GM21423 (cell line): ENCODE data around the gene GCNT1.
A peak's percentile ranks its signal among the peaks of the same experiment; 100 is the strongest.
"Not testable (repeated sequence)": the region's sequence is repeated elsewhere in the genome, so short reads cannot be mapped to it uniquely, and the experiment has no call there.

Experiments
- ATAC-seq: cut with Tn5 transposase; IDR thresholded peaks from one replicate; pipeline ENCODE4 v1.9.1; 2021; ENCODE audit warnings: mild to moderate bottlenecking, moderate library complexity; ENCODE audit not compliant: unreplicated experiment

The GCNT1 gene

DNA sequence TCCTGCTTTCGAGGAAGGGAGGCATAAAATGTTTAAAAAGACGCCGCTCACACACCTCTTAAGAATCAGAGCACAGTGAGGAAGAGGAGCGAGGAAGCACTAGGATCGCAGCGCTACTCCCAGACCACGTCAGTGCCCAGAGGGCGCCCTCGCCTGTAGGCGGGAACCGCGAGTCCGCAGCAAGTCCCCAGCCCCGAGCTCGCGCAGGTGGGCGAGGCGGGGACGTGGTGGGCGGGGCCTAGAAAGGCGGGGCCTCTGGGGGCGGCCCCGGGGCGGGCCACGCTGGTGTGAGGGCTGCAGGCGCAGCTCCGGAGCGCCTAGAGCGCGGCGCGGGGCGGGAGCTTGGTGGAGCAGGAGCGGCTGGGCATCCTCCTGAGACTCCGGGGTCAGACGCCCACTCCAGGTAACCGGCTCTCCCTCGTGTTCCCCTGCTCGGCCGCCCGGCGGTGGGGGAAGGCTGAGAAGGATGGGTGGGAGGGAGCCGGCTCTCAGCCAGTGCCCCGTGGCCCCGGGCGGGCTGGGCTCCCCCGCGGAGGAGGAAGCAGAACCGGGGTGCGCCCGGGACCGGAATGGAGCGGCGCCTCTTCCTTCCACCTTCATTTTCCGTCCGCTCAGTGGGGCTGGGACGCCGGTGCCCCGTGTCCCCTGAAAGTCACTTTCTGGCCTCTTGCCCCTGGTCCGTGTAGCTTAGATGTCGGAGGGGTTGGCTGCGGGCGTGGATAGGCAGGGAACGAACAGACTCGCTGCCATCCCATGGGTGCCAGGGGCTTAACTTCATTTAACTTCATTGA is at the start of gene GCNT1:
TSS of gene GCNT1 (plus strand) at position 280 of the 791 bp plus-strand sequence. CDS start 43,200 bp downstream, outside the sequence.
- ATAC-seq = peak; percentile 90

DNA sequence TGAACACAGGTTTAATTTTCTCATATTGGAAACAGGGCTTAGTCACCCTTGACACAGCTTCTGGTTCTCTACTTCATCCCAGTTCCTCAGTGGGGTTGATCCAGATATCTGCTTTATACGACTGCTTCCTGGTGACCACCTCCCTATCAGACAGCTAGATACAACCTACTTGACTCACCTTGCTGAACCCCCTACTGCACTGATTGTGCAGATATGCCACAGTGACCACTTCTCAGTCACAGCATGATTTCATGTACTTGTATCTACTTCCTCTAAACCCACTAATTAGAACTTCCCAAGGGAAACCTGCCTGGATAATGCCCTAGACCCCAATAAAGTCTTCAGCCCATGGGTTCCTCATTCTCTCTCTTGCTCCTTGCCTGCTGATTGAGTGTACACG is 46.3 kb upstream of the GCNT1 start:
- ATAC-seq = no peak

DNA sequence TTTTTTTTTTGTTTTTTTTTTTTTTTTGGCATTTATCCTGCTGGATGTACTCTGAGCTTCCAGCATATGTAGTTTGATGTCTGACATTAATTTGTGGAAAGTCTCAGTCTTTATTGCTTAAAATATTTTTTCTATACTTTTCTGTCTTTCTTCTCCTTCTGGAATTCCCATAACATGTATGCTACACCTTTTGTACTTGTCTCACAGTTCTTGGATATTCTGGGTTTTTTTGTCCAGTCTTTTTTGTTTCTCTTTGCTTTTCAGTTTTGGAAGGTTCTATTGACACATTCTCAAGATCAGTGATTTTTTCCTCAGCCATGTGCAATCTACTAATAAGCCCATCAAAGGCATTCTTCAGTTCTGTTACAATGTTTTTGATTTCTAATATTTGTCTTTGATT is 45.3 kb upstream of the GCNT1 start:
- ATAC-seq = no peak

DNA sequence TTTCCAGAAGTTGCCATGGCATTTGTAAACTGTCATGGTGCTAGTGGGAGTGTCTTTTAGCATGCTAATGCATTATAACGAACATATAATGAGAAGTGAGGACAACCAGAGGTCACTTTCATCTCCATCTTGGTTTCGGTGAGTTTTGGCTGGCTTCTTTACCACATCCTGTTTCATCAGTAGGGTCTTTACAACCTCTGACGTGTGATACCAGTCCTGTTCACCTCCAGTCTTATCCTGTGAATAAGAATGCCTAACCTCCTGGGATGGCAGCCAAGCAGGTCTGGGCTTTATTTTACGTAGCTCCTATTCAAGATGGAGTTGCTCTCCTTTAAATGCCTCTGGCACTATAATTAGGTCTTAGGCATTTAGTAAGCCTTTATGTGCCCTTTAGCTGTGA is 44.3 kb upstream of the GCNT1 start:
- peak; percentile 87 for ATAC-seq

DNA sequence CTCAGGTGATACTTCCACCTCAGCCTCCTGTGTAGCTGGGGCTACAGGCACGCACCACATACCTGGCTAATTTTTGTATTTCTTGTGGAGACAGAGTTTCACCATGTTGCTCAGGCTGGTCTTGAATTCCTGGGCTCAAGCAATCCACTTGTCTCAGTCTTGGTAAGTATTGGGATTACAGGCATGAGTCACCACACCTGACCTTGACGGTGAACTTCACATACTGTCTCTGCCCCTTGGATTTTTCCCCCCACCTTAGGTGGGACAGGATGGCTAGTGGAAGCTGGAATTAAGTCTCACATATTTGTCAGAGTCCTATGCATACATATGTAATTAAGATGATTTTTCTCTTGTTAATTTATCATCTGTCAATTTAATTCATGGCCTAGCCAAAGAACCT is 43.8 kb upstream of the GCNT1 start:
- ATAC-seq = no peak

DNA sequence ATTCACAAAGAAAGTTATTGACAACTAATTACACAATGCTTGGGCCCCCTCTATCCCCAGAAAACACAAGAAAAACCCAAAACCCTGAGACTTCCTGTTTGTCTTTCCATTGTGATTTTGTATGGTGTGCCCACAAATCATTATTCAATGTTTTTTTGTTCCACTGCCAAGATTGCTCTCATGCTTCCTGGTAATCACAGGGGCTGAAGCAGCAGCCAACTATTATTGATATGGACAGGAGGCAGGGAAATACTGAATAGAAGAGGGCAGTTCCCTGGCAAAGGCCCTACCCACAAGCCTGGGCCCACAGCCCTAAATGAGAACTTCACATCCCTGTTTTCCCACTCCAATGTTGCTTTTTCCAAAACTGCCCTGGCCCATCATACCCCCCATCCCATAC is 43.3 kb upstream of the GCNT1 start:
- no peak for ATAC-seq

DNA sequence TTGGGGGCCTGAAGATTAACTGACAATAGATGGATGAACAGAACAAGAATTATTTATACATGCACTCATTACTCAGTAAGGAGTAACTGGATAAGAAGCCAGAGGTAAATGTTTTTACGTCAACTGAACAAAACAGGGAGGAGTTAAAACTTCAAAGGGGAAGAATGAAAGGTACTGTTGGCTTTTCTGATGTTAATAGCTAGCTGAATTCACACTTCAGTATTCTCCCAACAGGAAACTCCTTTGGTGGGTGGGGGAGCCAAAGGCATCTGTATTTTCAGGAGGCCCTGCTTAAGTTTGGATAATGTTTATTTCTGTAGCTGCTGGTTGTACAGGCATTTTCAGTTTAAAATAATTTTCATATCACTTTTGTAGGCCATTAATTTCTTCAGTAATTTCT is 41.6 kb upstream of the GCNT1 start:
- ATAC-seq = no peak

DNA sequence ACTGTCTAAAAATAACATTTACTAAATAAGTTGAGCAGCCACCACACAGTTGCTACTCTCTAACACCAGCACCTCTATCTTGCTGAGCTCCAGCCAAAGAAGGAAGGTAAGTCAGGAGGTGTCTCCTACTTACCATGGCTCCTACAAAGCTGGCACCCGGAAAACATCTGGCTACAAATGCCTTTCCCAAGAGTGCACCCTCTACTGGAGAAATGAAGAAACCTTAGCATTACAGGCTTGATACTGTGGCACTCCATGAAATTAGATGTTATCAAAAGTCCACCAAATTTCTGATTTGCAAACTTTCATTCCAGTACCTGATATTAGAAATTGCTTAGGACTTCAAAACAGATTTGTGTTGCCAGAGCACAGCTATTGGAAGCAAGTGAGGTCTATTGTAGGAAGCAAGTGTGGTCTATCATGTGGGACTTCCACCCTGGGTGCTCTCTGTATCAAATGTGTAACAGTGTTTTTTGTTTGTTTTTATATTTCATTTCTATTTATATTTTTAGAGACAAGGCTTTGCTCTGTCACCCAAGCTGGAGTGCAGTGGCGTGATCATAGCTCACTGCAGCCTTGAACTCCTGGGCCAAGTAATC is 39.1 kb upstream of the GCNT1 start:
- ATAC-seq = no peak

DNA sequence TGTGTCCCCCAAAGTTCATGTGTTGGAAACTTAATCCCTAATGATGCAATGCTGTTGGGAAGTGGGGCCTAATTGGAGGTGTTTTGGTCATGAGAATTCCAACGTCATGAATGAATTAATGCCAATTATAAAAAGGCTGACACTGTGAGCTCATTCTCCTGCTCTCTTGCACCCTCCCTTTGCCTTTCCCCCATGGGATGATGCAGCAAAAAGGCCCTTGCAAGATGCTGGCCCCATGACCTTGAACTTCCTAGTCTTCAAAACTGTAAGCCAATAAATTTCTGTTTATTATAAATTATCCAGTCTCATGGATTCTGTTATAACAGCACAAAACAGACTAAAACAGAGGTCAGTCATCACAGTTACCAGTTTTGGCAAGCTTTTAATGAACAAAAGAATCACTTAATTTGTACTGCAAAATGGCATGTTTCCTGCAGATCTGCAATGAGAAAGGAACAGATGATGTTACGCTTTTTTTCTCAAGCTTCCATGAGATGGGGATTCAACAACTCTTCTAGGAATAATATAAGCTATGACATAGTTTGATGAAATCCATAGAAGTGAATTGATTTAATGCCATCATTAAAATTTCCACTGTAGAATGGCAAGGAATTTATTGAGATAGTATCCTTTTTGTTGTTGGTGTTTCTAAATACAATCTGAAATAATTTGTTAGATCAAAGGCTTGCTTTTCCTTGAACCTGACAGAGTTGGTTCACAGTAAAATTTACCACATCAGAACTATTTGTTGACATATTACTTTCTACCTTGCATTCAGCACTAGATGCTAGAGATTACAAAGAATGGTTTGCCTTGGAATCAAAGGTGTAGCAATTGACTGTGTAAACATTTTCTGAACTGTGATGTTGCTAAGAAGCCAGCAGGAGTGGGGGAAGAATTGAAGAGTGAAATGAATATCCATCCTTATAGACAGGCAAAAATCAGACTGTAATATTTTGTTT is 35.5 kb upstream of the GCNT1 start:
- no peak for ATAC-seq

DNA sequence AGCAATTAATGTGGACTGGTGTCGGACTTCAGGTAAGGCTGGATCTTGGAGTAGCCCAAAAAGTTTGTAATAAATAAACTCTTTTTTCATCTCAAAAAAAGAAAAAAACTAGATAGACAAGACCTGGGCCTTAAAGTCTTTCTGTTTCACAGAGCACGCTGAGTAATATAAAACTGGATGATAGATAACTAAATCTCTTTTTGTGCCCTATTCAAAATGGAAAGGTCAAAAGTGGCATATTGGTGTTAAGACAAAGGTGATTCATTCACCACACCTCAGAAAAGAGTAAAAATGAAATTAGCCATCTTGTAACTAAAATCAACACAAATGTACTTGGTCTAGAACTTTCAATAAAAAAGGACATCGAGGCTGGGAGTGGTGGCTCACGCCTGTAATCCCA is 34.5 kb upstream of the GCNT1 start:
- ATAC-seq = no peak

DNA sequence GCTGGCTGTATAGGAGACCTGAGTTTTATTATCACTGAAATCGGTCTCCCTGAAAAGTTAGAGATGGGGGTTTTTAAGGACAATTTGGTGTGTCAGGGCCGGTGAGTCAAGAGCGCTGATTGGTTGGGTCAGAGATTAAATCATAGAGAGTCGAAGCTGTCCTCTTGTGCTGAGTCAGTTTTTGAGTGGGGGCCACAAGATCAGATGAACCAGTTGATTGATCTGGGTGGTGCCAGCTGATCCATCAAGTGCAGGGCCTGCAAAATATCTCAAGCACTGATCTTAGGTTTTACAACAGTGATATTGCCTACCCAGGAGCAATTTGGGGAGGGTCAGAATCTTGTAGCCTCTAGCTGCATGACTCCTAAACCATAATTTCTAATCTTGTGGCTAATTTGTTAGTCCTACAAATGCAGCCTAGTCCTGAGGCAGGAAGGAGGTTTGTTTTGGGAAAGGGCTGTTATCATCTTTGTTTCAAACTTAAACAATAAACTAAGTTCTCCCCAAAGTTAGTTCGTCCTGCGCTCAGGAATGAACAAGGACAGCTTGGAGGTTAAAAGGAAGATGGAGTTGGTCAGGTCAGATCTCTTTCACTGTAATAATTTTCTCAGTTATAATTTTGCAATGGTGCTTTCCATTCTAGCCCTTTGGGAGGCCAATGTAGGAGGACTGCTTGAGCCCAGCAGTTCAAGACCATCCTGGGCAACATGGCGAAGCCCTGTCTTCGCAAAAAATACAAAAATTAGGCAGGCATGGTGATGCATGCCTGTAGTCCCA is 33.1 kb upstream of the GCNT1 start:
- ATAC-seq = no peak

DNA sequence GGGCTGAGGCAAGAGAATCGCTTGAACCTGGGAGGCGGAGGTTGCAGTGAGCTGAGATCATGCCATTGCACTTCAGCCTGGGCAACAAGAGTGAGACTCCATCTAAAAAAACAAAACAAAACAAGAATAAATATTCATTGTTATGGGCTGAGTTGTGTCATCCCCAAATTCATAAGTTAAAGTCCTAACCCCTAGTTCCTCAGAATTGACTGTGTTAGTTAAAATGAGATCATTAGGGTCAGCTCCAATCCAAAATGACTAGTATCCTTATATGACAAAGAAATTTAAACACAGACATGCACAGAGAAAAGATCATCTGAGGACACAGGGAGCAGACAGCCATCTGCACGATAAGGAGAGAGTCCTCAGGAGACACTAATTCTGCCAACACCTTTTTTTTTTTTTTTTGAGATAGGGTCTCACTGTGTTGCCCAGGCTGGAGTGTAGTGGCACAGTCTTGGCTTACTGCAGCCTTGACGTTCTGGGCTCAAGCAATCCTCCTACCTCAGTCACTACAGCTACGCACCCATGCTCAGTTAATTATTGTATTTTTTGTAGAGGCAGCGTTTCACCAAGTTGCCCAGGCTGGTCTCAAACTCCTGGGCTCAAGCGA is 32.1 kb upstream of the GCNT1 start:
- no peak for ATAC-seq

DNA sequence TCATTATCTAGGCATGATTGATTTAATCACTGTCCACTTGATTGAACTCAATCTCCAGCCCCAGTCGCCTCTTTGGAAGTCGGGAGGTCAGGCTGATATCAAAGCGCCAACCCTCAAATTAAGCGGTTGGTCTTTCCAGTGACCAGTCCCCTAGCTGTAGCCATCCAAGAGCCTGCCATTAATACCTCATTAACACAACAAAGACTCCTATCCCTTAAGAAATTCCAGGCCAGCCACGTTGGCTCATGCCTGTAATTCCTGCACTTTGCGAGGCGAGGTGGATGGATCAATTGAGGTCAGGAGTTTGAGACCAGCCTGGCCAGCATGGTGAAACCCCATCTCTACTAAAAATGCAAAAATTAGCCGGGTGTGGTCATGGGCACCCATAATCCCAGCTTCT is 27.4 kb upstream of the GCNT1 start:
- no peak for ATAC-seq

DNA sequence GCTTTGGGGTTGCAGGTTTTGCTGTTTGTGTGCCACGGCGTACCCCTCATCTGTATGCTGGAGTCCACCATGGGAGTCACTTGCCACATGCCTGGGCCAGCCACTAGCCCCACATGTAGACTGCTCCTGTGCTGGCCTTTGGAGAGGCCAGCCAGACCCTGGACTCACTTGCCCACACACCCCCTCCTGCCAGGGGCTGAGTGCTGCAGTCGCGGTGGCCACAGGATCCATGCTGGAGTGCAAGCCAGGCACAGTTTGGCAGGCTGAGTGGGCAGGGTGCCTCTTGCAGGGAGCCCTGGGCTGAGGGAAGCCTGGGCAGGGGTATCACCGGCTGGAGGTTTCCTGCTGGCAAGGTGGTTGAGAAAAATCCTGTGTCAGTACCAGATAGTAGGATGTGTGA is 25.6 kb upstream of the GCNT1 start:
- ATAC-seq = no peak

DNA sequence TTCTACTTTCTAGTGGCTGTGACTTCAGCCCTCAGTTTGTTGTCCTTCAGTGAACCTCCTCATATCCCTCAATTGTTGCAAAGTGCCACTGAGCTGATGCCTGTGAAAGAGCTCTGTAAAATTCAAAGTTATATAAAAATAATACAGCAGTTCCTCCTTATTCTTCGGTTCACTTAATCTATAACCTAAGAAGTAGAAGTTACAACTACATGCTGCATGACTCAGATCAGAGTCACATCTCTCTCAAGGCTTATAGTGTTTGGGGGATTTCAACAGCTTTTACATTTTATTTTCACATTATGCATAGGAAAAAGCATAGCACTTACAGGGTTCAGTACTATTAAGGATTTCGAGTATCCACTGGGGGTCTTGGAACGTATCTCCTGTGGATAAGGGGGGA is 25.1 kb upstream of the GCNT1 start:
- ATAC-seq = no peak

DNA sequence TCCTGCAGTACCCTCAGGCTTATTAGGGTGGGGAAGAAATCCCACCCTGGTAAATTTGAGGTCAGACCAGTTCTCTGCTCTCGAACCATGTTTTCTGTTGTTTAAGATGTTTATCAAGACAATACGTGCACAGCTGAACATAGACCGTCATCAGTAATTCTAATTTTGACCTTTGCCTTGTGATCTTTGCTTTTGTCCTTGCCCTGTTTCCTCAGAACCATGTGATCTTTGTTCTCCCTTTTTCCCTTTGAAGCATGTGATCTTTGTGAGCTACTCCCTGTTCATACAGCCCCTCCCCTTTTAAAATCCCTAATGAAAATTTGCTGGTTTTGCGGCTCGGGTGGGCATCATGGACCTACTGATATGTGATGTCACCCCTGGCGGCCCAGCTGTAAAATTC is 24.1 kb upstream of the GCNT1 start:
- ATAC-seq = not testable (repeated sequence)

DNA sequence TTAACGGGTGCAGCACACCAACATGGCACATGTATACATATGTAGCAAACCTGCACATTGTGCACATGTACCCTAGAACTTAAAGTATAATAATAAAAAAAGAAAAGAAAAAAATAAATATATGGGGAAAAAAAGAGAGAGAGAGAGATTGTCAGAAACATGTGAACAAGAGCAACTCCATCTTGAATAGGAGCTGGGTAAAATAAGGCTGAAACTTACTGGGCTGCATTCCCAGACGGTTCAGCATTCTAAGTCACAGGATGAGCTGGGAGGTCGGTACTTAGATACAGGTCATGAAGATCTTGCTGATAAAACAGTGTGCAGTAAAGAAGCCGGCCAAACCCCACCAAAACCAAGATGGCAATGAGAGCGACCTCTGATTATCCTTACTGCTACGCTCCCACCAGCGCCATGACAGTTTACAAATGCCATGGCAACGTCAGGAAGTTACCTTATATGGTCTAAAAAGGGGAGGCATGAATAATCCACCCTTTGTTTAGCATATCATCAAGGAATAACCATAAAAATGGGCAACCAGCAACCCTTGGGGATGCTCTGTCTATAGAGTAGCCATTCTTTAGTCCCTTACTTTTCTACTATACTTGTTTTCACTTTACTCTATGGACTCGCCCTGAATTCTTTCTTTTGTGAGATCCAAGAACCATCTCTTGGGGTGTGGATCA is 21.8 kb upstream of the GCNT1 start:
- not testable (repeated sequence) for ATAC-seq

DNA sequence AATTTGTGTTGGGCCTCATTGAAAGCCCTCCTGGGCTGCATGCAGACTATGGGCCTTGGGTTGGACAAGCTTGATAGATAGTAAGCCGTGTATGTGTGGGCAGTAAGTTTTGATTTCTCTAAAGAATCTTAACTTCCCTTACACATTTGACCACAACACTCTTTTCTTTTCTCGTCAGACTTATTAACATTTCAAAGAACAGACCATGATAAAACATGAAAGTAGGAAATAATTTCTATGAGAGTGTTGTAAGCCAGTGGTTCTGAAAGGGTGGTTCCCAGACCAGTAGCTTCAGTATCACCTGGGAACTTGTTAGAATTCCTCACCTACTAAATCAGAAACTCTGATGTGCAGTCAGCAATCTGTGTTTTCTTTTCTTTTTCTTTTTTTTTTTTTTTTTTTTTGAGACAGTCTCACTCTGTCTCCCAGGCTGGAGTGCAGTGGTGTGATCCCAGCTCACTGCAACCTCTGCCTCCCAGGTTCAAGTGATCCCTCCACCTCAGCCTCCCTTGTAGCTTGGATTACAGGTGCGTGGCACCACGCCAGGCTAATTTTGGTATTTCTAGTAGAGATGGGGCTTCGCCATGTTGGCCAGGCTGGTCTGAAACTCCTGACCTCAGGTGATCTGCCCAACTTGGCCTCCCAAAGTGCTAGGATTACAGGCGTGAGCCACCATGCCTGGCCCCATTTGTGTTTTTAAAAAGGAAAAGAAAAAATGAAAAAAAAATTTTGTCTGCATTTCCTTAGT is 20.0 kb upstream of the GCNT1 start:
- peak; percentile 68 for ATAC-seq
